ENCODE data around the gene KCNQ1. TPM values are rescaled to one million over a fixed set of nuclear protein-coding genes. Genes with fewer than 3 reads are reported as not detected.

KCNQ1 gene
- total RNA-seq, 1 experiment from 2014 or later, result 1.0 TPM

DNA sequence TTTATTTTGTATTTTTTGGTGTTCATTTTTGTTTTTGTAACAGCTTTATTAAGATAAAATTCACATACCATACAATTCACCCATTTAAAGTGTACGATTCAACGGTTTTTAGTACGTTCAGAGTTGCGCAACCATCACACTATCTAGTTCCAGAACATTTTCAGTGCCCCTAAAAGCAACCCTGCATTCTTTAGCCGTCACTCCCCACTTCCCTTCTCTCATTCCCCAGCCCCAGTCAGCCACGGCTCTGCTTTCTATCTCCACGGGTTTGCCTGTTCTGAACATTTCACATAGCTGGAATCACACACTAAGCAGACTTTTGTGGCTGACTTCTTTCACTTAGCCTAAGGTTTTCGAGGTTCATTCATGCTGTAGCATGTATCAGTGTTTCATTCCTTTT, 264.6 kb downstream of the KCNQ1 start:
- no peak overlapping the region for H3K27ac Mint-ChIP-seq (ENCODE audit: unreplicated experiment)
- Histone ChIP-seq H3K9me3 (peaks cover 10% of the 10 kb centered on the region), H3K4me3 (ENCODE audit: low read depth, low read length) (no peak overlapping the region), H3K4me1 (no peaks in the 10 kb centered on the region), H3K36me3 (ENCODE audit: control insufficient read depth, insufficient read depth, low read length) (no peaks in the 10 kb centered on the region), H3K27me3 (replicated peaks; ENCODE audit: control insufficient read depth, insufficient read depth, low read length) (no peaks in the 10 kb centered on the region)
- intact Hi-C loops (cut with micrococcal nuclease; ENCODE audit: unreplicated experiment), result no loop called here
- no peak for DNase-seq
- peaks cover 13% of the 10 kb centered on the region for H3K9me3 Mint-ChIP-seq (ENCODE audit: unreplicated experiment)
- no peaks in the 10 kb centered on the region for H3K4me1 Mint-ChIP-seq (ENCODE audit: low read depth, unreplicated experiment)
- no peaks in the 10 kb centered on the region for H3K27me3 Mint-ChIP-seq (ENCODE audit: insufficient read depth, unreplicated experiment)
- TF ChIP-seq, protein P1, sequence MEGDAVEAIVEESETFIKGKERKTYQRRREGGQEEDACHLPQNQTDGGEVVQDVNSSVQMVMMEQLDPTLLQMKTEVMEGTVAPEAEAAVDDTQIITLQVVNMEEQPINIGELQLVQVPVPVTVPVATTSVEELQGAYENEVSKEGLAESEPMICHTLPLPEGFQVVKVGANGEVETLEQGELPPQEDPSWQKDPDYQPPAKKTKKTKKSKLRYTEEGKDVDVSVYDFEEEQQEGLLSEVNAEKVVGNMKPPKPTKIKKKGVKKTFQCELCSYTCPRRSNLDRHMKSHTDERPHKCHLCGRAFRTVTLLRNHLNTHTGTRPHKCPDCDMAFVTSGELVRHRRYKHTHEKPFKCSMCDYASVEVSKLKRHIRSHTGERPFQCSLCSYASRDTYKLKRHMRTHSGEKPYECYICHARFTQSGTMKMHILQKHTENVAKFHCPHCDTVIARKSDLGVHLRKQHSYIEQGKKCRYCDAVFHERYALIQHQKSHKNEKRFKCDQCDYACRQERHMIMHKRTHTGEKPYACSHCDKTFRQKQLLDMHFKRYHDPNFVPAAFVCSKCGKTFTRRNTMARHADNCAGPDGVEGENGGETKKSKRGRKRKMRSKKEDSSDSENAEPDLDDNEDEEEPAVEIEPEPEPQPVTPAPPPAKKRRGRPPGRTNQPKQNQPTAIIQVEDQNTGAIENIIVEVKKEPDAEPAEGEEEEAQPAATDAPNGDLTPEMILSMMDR (IDR thresholded peaks at IDR 0.05; ENCODE audit: insufficient read depth in 1 of 2, low read depth in 1 of 2, low read length in 1 of 2, severe bottlenecking in 1 of 2, unreplicated experiment in 1 of 2), result no peak
- no TSS peak for BruUV-seq (replicated peaks)
- no peak overlapping the region for H3K4me3 Mint-ChIP-seq (ENCODE audit: unreplicated experiment)
- ChIA-PET POLR2A (no interaction called here), CTCF (no interaction called here)
- H3K36me3 Mint-ChIP-seq (ENCODE audit: insufficient read depth, unreplicated experiment), result no peaks in the 10 kb centered on the region

GRCh38 chr11:2711161-2711560, 266.4 kb downstream of the KCNQ1 start:
- intact Hi-C loops (cut with micrococcal nuclease; ENCODE audit: unreplicated experiment), result no loop called here
- no peak overlapping the region for H3K4me3 Mint-ChIP-seq (ENCODE audit: unreplicated experiment)
- no peak overlapping the region for H3K4me3 ChIP-seq (ENCODE audit: low read depth, low read length)
- H3K9me3 Mint-ChIP-seq (ENCODE audit: unreplicated experiment), result peaks cover 13% of the 10 kb centered on the region
- no peaks in the 10 kb centered on the region for H3K36me3 ChIP-seq (ENCODE audit: control insufficient read depth, insufficient read depth, low read length)
- DNase-seq, result no peak
- TF ChIP-seq, protein P1 (IDR thresholded peaks at IDR 0.05; ENCODE audit: insufficient read depth in 1 of 2, low read depth in 1 of 2, low read length in 1 of 2, severe bottlenecking in 1 of 2, unreplicated experiment in 1 of 2), result no peak
- no peaks in the 10 kb centered on the region for H3K4me1 Mint-ChIP-seq (ENCODE audit: low read depth, unreplicated experiment)
- BruUV-seq (replicated peaks), result no TSS peak
- no peaks in the 10 kb centered on the region for H3K4me1 ChIP-seq
- no peaks in the 10 kb centered on the region for H3K36me3 Mint-ChIP-seq (ENCODE audit: insufficient read depth, unreplicated experiment)
- no peaks in the 10 kb centered on the region for H3K27me3 Mint-ChIP-seq (ENCODE audit: insufficient read depth, unreplicated experiment)
- H3K9me3 ChIP-seq, result peaks cover 10% of the 10 kb centered on the region
- H3K27ac Mint-ChIP-seq (ENCODE audit: unreplicated experiment), result no peak overlapping the region
- ChIA-PET POLR2A (no interaction called here), CTCF (interaction anchor here (0.9 kb wide), 1 partner anchor 16 kb away, joined by 3 read pairs; no protein-coding TSS in a partner anchor)
- H3K27me3 ChIP-seq (replicated peaks; ENCODE audit: control insufficient read depth, insufficient read depth, low read length), result no peaks in the 10 kb centered on the region

DNA sequence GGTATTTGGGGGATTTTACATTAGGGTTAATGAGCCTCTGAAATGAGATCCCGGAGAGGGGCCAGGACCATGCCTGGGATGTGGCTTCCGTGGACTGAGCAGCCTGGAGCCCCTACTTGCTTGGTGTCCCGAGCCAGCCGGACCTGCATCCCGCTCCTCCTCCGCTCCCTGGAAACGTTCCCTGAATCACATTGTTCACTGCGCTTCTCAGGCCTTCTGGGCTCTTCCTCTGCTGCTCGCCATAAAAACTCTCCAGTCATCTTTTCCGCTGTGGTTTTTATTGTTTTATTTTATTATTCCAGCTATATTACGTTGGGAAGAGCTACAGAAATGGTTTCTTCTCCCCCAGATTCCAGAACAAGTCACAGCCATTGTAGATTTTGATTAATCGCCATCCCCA, 268.3 kb downstream of the KCNQ1 start:
- ChIA-PET POLR2A (no interaction called here), CTCF (no interaction called here)
- no peak overlapping the region for H3K27ac Mint-ChIP-seq (ENCODE audit: unreplicated experiment)
- no peaks in the 10 kb centered on the region for H3K36me3 Mint-ChIP-seq (ENCODE audit: insufficient read depth, unreplicated experiment)
- H3K4me1 Mint-ChIP-seq (ENCODE audit: low read depth, unreplicated experiment), result no peaks in the 10 kb centered on the region
- TF ChIP-seq, protein P1 (IDR thresholded peaks at IDR 0.05; ENCODE audit: insufficient read depth in 1 of 2, low read depth in 1 of 2, low read length in 1 of 2, severe bottlenecking in 1 of 2, unreplicated experiment in 1 of 2), result no peak
- no peaks in the 10 kb centered on the region for H3K36me3 ChIP-seq (ENCODE audit: control insufficient read depth, insufficient read depth, low read length)
- no peak overlapping the region for H3K4me3 ChIP-seq (ENCODE audit: low read depth, low read length)
- peaks cover 13% of the 10 kb centered on the region for H3K9me3 Mint-ChIP-seq (ENCODE audit: unreplicated experiment)
- H3K27me3 ChIP-seq (replicated peaks; ENCODE audit: control insufficient read depth, insufficient read depth, low read length), result no peaks in the 10 kb centered on the region
- BruUV-seq (replicated peaks), result no TSS peak
- no peak overlapping the region for H3K4me3 Mint-ChIP-seq (ENCODE audit: unreplicated experiment)
- intact Hi-C loops (cut with micrococcal nuclease; ENCODE audit: unreplicated experiment), result no loop called here
- H3K4me1 ChIP-seq, result no peaks in the 10 kb centered on the region
- no peaks in the 10 kb centered on the region for H3K27me3 Mint-ChIP-seq (ENCODE audit: insufficient read depth, unreplicated experiment)
- no peak for DNase-seq
- peaks cover 10% of the 10 kb centered on the region for H3K9me3 ChIP-seq

All from Caco-2 (cell line).